ENCODE measurements around the gene TLR2. TPM values are rescaled to one million over a fixed set of nuclear protein-coding genes. Genes with fewer than 3 reads are reported as not detected.
A peak's percentile ranks its signal among the peaks of the same experiment; 100 is the strongest.

Gene TLR2
- total and polyA plus RNA-seq, 4 experiments from 2014 or later: 1.3 to 3.9 (median 3.3) TPM

DNA sequence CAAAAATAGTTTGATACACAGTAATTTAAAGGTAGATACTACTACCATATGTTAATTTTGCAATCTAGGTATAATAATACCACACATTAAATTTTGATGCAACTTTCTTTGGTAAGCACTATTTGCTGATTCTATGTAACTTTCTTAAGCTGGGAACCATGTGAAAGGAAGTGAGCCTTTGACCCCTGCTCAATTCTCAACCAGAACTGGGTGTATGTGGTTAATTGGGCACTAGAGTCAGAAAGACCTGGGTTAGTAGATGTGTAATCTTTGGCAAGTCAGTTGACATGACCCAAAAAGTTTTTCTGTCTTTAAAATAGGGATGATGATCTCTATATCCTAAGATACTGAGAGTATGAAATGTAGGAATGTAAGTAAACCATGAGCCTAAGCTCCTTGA, 22.4 kb downstream of the TLR2 start:
- H3K4me3 Mint-ChIP-seq: peak overlapping the region in 7 of 8 donors; percentile 12 to 67 (median 56)
- no peak overlapping the region for H3K4me3 ChIP-seq (ENCODE audit: low read length in 2 of 2)
- H3K36me3 Mint-ChIP-seq: no peaks in the 10 kb centered on the region
- no peak overlapping the region for H3K27ac ChIP-seq (ENCODE audit: low read depth, low read length)
- H3K4me1 Mint-ChIP-seq: peaks cover 3 to 12% (median 11%) of the 10 kb centered on the region in 4 donors
- no peaks in the 10 kb centered on the region for H3K36me3 ChIP-seq (ENCODE audit: insufficient read depth, low read length)
- H3K4me1 ChIP-seq (ENCODE audit: insufficient read depth, low read length): no peaks in the 10 kb centered on the region
- no peaks in the 10 kb centered on the region for H3K27me3 ChIP-seq (ENCODE audit: insufficient read depth, low read length)
- no peaks in the 10 kb centered on the region for H3K9me3 ChIP-seq (ENCODE audit: control insufficient read depth in 1 of 2, low read length in 2 of 2)
- H3K27me3 Mint-ChIP-seq: peaks cover 0 to 5% of the 10 kb centered on the region in 2 donors
- intact Hi-C loops (cut with micrococcal nuclease): no loop called here
- POLR2A ChIA-PET (ENCODE audit: partially characterized antibody): no interaction called here
- no peak for DNase-seq
- H3K9me3 Mint-ChIP-seq: no peaks in the 10 kb centered on the region
- CTCF ChIA-PET (ENCODE audit: partially characterized antibody): no interaction called here
- peak overlapping the region in 6 of 7 donors; percentile 49 to 83 (median 70) for H3K27ac Mint-ChIP-seq

DNA sequence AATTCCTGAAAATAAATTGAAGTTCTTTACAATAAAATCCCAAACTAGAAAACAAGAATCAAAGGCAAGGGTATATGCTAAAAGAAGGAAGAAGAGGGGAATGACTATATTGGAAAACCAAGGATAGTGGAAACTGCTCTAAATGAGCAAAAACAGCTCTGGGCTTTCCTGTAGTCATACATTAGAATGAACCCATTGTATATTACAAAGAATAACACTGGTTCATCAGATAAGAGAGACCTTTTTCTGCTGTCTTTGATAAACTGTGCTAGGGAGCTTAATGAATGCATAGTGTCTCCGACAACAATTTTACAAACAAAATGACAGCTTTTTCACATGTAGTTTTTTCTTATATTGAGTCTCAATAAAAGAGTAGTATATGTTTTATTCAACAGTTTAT, 26.6 kb downstream of the TLR2 start:
- H3K27ac Mint-ChIP-seq: no peak overlapping the region
- Histone ChIP-seq H3K36me3 (ENCODE audit: insufficient read depth, low read length) (no peaks in the 10 kb centered on the region), H3K4me1 (ENCODE audit: insufficient read depth, low read length) (no peaks in the 10 kb centered on the region), H3K27ac (ENCODE audit: low read depth, low read length) (no peak overlapping the region), H3K27me3 (ENCODE audit: insufficient read depth, low read length) (no peaks in the 10 kb centered on the region), H3K4me3 (ENCODE audit: low read length in 2 of 2) (no peak overlapping the region), H3K9me3 (ENCODE audit: control insufficient read depth in 1 of 2, low read length in 2 of 2) (no peaks in the 10 kb centered on the region)
- CTCF ChIA-PET (ENCODE audit: partially characterized antibody): no interaction called here
- intact Hi-C loops (cut with micrococcal nuclease): no loop called here
- no peaks in the 10 kb centered on the region for H3K9me3 Mint-ChIP-seq
- POLR2A ChIA-PET (ENCODE audit: partially characterized antibody): no interaction called here
- DNase-seq: no peak
- H3K4me3 Mint-ChIP-seq: no peak overlapping the region
- peaks cover 3 to 12% (median 11%) of the 10 kb centered on the region in 4 donors for H3K4me1 Mint-ChIP-seq
- no peaks in the 10 kb centered on the region for H3K36me3 Mint-ChIP-seq
- H3K27me3 Mint-ChIP-seq: peaks cover 3 to 7% of the 10 kb centered on the region in 2 donors

DNA sequence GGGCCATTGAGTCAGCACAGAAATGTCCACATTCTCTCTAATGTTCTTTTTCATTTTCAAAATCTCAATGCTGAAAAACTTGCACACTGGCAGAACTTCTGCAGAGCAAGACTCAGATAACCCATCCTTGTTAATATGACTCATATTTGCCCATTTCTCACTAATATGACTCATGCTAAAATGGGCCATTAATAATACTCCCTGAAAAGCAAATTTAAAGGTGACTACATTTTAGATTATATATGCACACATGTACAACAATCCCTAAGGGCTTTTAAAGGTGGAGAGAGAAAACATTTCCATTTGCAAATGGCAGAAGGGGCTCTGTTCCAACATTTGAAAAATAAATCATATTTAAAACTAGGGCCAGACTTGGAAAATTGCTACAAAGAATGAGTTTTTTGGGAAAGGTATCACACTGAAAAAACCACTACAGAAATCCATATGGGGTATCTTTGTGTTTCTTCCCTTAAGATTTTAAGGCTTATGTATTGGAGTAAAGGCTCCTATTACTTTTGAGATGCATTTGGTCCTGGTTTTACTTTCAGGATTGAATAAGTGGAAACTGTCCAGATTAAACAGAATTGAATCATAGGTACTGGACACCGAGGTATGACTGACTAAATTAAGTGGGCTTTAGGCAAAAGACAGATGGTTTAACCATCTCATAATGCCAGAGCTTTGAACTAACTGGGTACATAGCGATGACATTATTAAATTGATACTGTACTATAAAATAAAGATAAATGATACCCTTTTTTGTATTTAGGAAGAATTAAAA, 30.0 kb downstream of the TLR2 start:
- POLR2A ChIA-PET (ENCODE audit: partially characterized antibody): no interaction called here

DNA sequence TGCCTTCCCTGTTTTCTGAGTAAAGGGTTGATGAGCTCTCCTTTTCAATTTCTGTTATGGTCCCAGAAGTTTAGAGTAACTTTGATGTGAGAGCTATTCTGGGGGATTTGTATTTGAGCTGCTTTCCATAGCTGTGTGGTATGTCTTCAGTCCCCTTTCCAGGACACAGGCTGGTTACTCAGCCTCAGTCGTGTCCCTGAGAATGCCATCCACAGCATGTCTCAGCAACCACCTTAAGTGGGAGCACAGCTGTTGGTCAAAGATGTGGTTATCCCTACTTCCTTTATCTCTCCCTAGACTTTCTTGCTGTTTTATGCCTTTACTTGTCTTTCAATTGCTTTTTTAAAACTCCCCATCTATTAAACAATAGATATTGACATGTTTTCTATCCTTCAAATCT, 38.0 kb downstream of the TLR2 start:
- ChIA-PET CTCF (ENCODE audit: partially characterized antibody) (no interaction called here), POLR2A (ENCODE audit: partially characterized antibody) (no interaction called here)
- no peaks in the 10 kb centered on the region for H3K4me1 Mint-ChIP-seq
- no peak overlapping the region for H3K4me3 Mint-ChIP-seq
- H3K27ac Mint-ChIP-seq: no peak overlapping the region
- no peak for DNase-seq
- Histone ChIP-seq H3K27ac (ENCODE audit: low read depth, low read length) (no peak overlapping the region), H3K36me3 (ENCODE audit: insufficient read depth, low read length) (no peaks in the 10 kb centered on the region), H3K27me3 (ENCODE audit: insufficient read depth, low read length) (no peaks in the 10 kb centered on the region), H3K4me3 (ENCODE audit: low read length in 2 of 2) (no peak overlapping the region), H3K4me1 (ENCODE audit: insufficient read depth, low read length) (no peaks in the 10 kb centered on the region), H3K9me3 (ENCODE audit: control insufficient read depth in 1 of 2, low read length in 2 of 2) (no peaks in the 10 kb centered on the region)
- intact Hi-C loops (cut with micrococcal nuclease): no loop called here
- peaks cover 0 to 5% of the 10 kb centered on the region in 2 donors for H3K36me3 Mint-ChIP-seq
- peaks cover 0 to 15% (median 10%) of the 10 kb centered on the region in 8 donors for H3K9me3 Mint-ChIP-seq
- peaks cover 4 to 5% of the 10 kb centered on the region in 2 donors for H3K27me3 Mint-ChIP-seq

More for the DNA sequence above, 30.0 kb downstream of the TLR2 start:
- Histone ChIP-seq H3K9me3 (ENCODE audit: control insufficient read depth in 1 of 2, low read length in 2 of 2) (no peaks in the 10 kb centered on the region), H3K4me1 (ENCODE audit: insufficient read depth, low read length) (no peaks in the 10 kb centered on the region), H3K36me3 (ENCODE audit: insufficient read depth, low read length) (no peaks in the 10 kb centered on the region), H3K4me3 (ENCODE audit: low read length in 2 of 2) (no peak overlapping the region), H3K27me3 (ENCODE audit: insufficient read depth, low read length) (no peaks in the 10 kb centered on the region), H3K27ac (ENCODE audit: low read depth, low read length) (no peak overlapping the region)
- H3K36me3 Mint-ChIP-seq: peaks cover 0 to 5% of the 10 kb centered on the region in 2 donors
- H3K27me3 Mint-ChIP-seq: peaks cover 3 to 4% of the 10 kb centered on the region in 2 donors
- no peak overlapping the region for H3K27ac Mint-ChIP-seq
- peaks cover 0 to 14% (median 7%) of the 10 kb centered on the region in 8 donors for H3K9me3 Mint-ChIP-seq
- DNase-seq: no peak
- no peak overlapping the region for H3K4me3 Mint-ChIP-seq
- CTCF ChIA-PET (ENCODE audit: partially characterized antibody): interaction anchor here (0.8 kb wide), 1 partner anchor 58 kb away, joined by 3 read pairs; no protein-coding TSS in a partner anchor
- H3K4me1 Mint-ChIP-seq: peaks cover 0 to 3% (median 0%) of the 10 kb centered on the region in 4 donors
- intact Hi-C loops (cut with micrococcal nuclease): no loop called here

DNA sequence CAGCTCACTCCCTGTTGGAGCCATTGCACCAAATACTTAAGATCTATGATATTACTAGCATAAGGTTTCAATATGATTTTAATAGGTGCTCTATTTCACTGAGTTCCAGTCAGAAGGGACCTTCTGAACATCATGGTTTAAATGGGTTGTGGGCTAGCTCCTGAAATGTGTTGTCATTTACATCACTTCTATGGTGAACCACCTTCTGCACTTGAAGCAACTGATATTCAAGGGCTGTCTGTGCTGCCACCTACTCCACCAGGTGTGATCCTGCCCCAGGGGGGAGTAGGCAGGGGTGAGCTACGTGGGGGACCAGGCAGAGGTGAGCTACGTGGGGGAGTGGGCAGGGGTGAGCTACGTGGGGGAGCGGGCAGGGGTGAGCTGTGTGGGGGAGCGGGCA, 40.5 kb downstream of the TLR2 start:
- Histone ChIP-seq H3K4me3 (ENCODE audit: low read length in 2 of 2) (no peak overlapping the region), H3K4me1 (ENCODE audit: insufficient read depth, low read length) (no peaks in the 10 kb centered on the region), H3K9me3 (ENCODE audit: control insufficient read depth in 1 of 2, low read length in 2 of 2) (no peaks in the 10 kb centered on the region), H3K36me3 (ENCODE audit: insufficient read depth, low read length) (no peaks in the 10 kb centered on the region), H3K27ac (ENCODE audit: low read depth, low read length) (no peak overlapping the region), H3K27me3 (ENCODE audit: insufficient read depth, low read length) (no peaks in the 10 kb centered on the region)
- no peak for DNase-seq
- Mint-ChIP-seq H3K4me1 (no peaks in the 10 kb centered on the region), H3K36me3 (no peaks in the 10 kb centered on the region), H3K4me3 (no peak overlapping the region), H3K27me3 (peaks cover 1 to 4% of the 10 kb centered on the region in 2 donors), H3K9me3 (no peaks in the 10 kb centered on the region), H3K27ac (no peak overlapping the region)
- ChIA-PET CTCF (ENCODE audit: partially characterized antibody) (no interaction called here), POLR2A (ENCODE audit: partially characterized antibody) (no interaction called here)
- intact Hi-C loops (cut with micrococcal nuclease): no loop called here

DNA sequence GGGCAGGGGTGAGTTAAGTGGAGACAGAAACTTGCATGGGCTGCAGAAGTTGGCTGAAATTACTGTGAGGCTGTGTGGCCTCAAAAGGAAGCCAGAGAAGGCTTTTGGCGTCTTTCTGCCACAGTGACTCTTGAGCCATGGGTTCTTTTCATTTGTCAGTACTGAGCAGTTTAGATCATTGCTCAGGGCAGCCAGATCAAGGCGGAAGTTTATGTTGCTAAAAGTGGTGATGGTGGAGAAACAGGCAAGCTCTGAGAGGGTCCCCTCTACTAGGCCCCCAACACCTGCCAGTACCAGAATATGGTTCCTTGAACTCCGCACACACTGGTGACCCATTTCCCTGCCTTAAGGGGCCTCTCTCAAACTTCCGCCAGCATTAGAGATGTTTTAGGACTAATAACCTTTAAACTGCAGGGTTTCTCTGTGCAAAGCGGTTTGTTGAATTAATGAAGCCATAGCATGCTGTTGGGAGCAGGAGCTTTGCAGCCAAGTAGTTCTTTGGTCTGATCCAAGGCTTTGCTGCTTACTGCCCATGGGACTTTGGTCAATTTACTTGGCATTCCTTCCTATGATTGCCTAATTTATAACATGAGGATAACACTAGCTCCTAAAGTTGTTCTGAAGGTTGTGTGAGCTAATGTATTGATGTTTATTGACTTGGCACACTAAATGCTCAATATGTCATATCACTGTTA, 41.2 kb downstream of the TLR2 start:
- H3K27me3 ChIP-seq (ENCODE audit: insufficient read depth, low read length): no peaks in the 10 kb centered on the region
- no peaks in the 10 kb centered on the region for H3K9me3 ChIP-seq (ENCODE audit: control insufficient read depth in 1 of 2, low read length in 2 of 2)
- ChIA-PET POLR2A (ENCODE audit: partially characterized antibody) (no interaction called here), CTCF (ENCODE audit: partially characterized antibody) (no interaction called here)
- no peaks in the 10 kb centered on the region for H3K36me3 ChIP-seq (ENCODE audit: insufficient read depth, low read length)
- no peaks in the 10 kb centered on the region for H3K36me3 Mint-ChIP-seq
- H3K27ac ChIP-seq (ENCODE audit: low read depth, low read length): no peak overlapping the region
- no peaks in the 10 kb centered on the region for H3K9me3 Mint-ChIP-seq
- no peak overlapping the region for H3K4me3 ChIP-seq (ENCODE audit: low read length in 2 of 2)
- H3K4me3 Mint-ChIP-seq: no peak overlapping the region
- intact Hi-C loops (cut with micrococcal nuclease): no loop called here
- H3K27me3 Mint-ChIP-seq: peaks cover 1 to 4% of the 10 kb centered on the region in 2 donors
- H3K27ac Mint-ChIP-seq: no peak overlapping the region
- no peaks in the 10 kb centered on the region for H3K4me1 Mint-ChIP-seq
- no peak for DNase-seq
- H3K4me1 ChIP-seq (ENCODE audit: insufficient read depth, low read length): no peaks in the 10 kb centered on the region

DNA sequence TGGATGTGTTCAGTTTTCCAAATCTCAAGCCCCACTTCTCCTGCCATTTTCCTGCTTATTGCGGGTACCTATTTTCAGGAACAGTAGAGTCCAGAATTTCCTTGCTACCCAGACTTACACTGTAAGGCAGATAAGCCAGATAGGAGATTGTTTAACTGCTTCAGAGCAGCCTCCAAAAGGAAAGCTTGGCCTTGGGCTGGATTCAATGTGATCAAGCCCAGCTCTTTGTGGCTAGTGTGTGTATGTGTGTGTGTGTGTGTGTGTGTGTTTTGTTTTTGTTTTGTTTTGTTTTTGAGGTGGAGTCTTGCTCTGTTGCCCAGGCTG, 41.7 kb downstream of the TLR2 start:
- ChIA-PET CTCF (ENCODE audit: partially characterized antibody) (interaction anchor here (1.0 kb wide), 1 partner anchor 25 kb away, joined by 3 read pairs; no protein-coding TSS in a partner anchor), POLR2A (ENCODE audit: partially characterized antibody) (no interaction called here)

More for the DNA sequence above, 41.7 kb downstream of the TLR2 start:
- H3K36me3 Mint-ChIP-seq: no peaks in the 10 kb centered on the region
- intact Hi-C loops (cut with micrococcal nuclease): no loop called here
- H3K4me1 ChIP-seq (ENCODE audit: insufficient read depth, low read length): no peaks in the 10 kb centered on the region
- peaks cover 1 to 4% of the 10 kb centered on the region in 2 donors for H3K27me3 Mint-ChIP-seq
- H3K9me3 Mint-ChIP-seq: no peaks in the 10 kb centered on the region
- no peak overlapping the region for H3K4me3 ChIP-seq (ENCODE audit: low read length in 2 of 2)
- H3K4me3 Mint-ChIP-seq: no peak overlapping the region
- H3K36me3 ChIP-seq (ENCODE audit: insufficient read depth, low read length): no peaks in the 10 kb centered on the region
- no peak overlapping the region for H3K27ac Mint-ChIP-seq
- no peak for DNase-seq
- no peaks in the 10 kb centered on the region for H3K4me1 Mint-ChIP-seq
- H3K9me3 ChIP-seq (ENCODE audit: control insufficient read depth in 1 of 2, low read length in 2 of 2): no peaks in the 10 kb centered on the region
- no peaks in the 10 kb centered on the region for H3K27me3 ChIP-seq (ENCODE audit: insufficient read depth, low read length)
- no peak overlapping the region for H3K27ac ChIP-seq (ENCODE audit: low read depth, low read length)

Measured in CD4-positive, alpha-beta memory T cell (primary cell).